ENCODE measurements around the gene TNFRSF25. TPM values are rescaled to one million over a fixed set of nuclear protein-coding genes. Genes with fewer than 3 reads are reported as not detected.

TNFRSF25 gene
- total and polyA plus RNA-seq, 2 donors (not counting 3 experiments of a cell fraction or from before 2014, with no cell fraction given) = 33.9 to 38.8 TPM

DNA sequence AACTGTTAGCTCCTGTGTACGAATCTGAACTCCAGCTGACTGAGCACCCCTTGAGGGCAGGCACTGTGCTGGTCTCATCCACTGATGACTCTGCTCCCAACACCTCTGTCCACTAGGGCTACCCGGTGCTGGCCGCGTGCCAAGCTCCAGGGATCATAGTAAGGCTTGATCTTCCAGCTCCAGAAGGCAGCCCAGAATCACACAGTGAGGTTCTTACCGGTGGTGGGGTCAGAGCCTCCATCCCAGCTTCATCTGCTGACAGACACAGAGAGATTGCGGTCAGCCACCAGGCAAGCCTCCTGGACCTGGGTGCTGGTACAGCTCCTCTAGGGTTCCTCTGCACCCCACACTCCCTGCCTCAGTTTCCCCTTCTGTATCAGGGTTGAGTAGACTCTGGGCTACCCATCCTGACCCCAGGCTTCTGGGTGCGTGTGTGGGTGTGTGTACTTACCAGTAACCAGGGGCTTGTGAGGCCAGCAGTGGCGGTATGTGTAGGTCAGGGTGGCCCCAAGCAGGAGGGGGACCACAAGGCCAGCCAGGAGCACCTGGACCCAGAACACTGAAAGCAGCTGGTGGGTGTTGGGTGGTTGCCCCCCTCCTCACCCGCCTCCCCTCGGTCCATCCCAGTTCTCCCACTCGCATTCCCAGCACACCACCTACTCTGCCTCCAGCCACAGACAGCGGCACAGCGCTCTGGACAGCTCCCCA is 3.4 kb downstream of the TNFRSF25 start:
- intact Hi-C loops (cut with micrococcal nuclease) (no loop called here), dilution Hi-C loops (cut with MboI; ENCODE audit: extremely low pct_ligation_motif_present, low sequenced_read_pairs) (no loop called here)
- FAIRE-seq (no peak), DNase-seq (ENCODE audit: low read depth, low spot score) (no peak)
- H3K4me2 ChIP-seq (ENCODE audit: insufficient read depth, low read length) = no peak overlapping the region
- H3K4me3 ChIP-seq (replicated peaks in 1 of 3; ENCODE audit: insufficient read depth in 1 of 3, low read depth in 1 of 3, low read length in 3 of 3) = no peak overlapping the region
- H3K27me3 ChIP-seq (ENCODE audit: control insufficient read depth in 2 of 2, insufficient read depth in 2 of 2, low read length in 2 of 2) = no peaks in the 10 kb centered on the region
- H3K36me3 ChIP-seq (ENCODE audit: control insufficient read depth in 2 of 2, extremely low read depth in 1 of 2, insufficient read depth in 2 of 2, low read length in 2 of 2) = peaks cover 9 to 19% of the 10 kb centered on the region in 2 experiments
- POLR2A ChIA-PET = no interaction called here
- no TSS peak for BruUV-seq (replicated peaks)
- H4K20me1 ChIP-seq (replicated peaks; ENCODE audit: control insufficient read depth, extremely low read depth, insufficient read depth, low read length) = no peaks in the 10 kb centered on the region
- H3K27ac ChIP-seq (ENCODE audit: insufficient read depth, low read depth, low read length) = no peak overlapping the region
- no peaks in the 10 kb centered on the region for H3K4me1 ChIP-seq (ENCODE audit: control insufficient read depth, extremely low read depth, insufficient read depth, low read length)
- H2AFZ ChIP-seq (ENCODE audit: low read depth, low read length) = no peak overlapping the region
- TF ChIP-seq JUN (IDR thresholded peaks at IDR 0.05; ENCODE audit: borderline replicate concordance, insufficient read depth, insufficient read length, low read depth) = no peak
- no peak for TF ChIP-seq POLR2A (IDR thresholded peaks at IDR 0.05; ENCODE audit: low read depth, low read length)
- TF ChIP-seq, protein P1, sequence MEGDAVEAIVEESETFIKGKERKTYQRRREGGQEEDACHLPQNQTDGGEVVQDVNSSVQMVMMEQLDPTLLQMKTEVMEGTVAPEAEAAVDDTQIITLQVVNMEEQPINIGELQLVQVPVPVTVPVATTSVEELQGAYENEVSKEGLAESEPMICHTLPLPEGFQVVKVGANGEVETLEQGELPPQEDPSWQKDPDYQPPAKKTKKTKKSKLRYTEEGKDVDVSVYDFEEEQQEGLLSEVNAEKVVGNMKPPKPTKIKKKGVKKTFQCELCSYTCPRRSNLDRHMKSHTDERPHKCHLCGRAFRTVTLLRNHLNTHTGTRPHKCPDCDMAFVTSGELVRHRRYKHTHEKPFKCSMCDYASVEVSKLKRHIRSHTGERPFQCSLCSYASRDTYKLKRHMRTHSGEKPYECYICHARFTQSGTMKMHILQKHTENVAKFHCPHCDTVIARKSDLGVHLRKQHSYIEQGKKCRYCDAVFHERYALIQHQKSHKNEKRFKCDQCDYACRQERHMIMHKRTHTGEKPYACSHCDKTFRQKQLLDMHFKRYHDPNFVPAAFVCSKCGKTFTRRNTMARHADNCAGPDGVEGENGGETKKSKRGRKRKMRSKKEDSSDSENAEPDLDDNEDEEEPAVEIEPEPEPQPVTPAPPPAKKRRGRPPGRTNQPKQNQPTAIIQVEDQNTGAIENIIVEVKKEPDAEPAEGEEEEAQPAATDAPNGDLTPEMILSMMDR (IDR thresholded peaks at IDR 0.05; ENCODE audit: extremely low read depth in 1 of 2, insufficient read depth in 1 of 2, low read depth in 1 of 2, low read length in 2 of 2) = no peak
- TF ChIP-seq FOS (IDR thresholded peaks at IDR 0.05; ENCODE audit: borderline replicate concordance, insufficient read depth, low read length) = no peak
- no peak for TF ChIP-seq MAX (IDR thresholded peaks at IDR 0.05; ENCODE audit: insufficient read depth, insufficient read length)
- no peak for TF ChIP-seq EZH2 (IDR thresholded peaks at IDR 0.05; ENCODE audit: borderline replicate concordance, low read depth, low read length, severe bottlenecking)
- TF ChIP-seq MYC (IDR thresholded peaks at IDR 0.05; ENCODE audit: low read depth, low read length) = no peak
- no peak for TF ChIP-seq POLR2AphosphoS5 (IDR thresholded peaks at IDR 0.05; ENCODE audit: insufficient read depth, low read depth, low read length)
- no peak for TF ChIP-seq GATA2 (IDR thresholded peaks at IDR 0.05; ENCODE audit: insufficient read depth, insufficient read length, low read depth, low read length)
- H3K9me3 ChIP-seq (replicated peaks; ENCODE audit: control insufficient read depth, insufficient read depth, low read length) = no peaks in the 10 kb centered on the region
- no peaks in the 10 kb centered on the region for H3K9me1 ChIP-seq (replicated peaks; ENCODE audit: control insufficient read depth, extremely low read depth, insufficient read depth, low read length)
- H3K79me2 ChIP-seq (ENCODE audit: control insufficient read depth, insufficient read depth, low read length) = no peaks in the 10 kb centered on the region
- no peak overlapping the region for H3K9ac ChIP-seq (replicated peaks; ENCODE audit: extremely low read depth, insufficient read depth, low read length)
- CTCF ChIA-PET = interaction anchor here (1.0 to 1.2 kb wide), 3 partner anchors 22 to 218 kb away, joined by 3 to 4 read pairs (median 3); no protein-coding TSS in a partner anchor
